ENCODE measurements around the gene PGS1.

DNA sequence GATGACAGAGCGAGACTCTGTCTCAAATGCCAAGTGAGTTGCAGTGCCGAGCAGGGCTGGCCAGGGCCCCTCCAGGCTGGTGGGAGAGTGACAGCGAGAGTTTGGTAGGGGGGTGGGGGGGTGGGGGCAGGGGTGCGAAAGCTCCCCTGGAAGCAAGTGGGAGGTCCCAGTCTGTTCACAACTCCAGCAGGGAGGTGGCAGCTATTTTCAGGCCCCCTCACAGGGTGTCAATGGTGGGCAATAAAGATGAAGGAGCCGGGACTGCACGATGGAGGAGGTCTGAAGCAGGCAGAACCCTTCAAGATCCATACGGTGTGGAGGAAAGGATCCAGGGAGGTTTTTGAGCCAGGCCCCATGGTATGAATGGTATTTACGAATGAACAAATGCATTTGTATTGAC, 83.7 kb downstream of the PGS1 start:
- TF ChIP-seq POLR2A (IDR thresholded peaks at IDR 0.05) = no peak
- no peak for TF ChIP-seq CTCF (IDR thresholded peaks at IDR 0.05)
- TF ChIP-seq EP300 (IDR thresholded peaks at IDR 0.05) = no peak
- TF ChIP-seq POLR2AphosphoS5 (IDR thresholded peaks at IDR 0.05) = no peak
